Fibroblast of skin of left quadriceps (primary cell): ENCODE data around the gene RPL38.

Source experiments
- DNase-seq, 2 experiments: peaks; one replicate each; pipeline ENCODE4 v3.0.0-alpha.2; 2013; ENCODE audit warnings: low read depth in 2 of 2

Gene RPL38

GRCh38 chr17:74227271-74228080 lies 24.0 kb downstream of the RPL38 start:
- no peak for DNase-seq

- no peak for DNase-seq
Measured at GRCh38 chr17:74228306-74228978, 25.0 kb downstream of the RPL38 start.

GRCh38 chr17:74230896-74231295 lies 27.4 kb downstream of the RPL38 start:
- DNase-seq: no peak

- DNase-seq: no peak
Measured at GRCh38 chr17:74231928-74232907, 28.7 kb downstream of the RPL38 start.

GRCh38 chr17:74233937-74234336 lies 30.5 kb downstream of the RPL38 start:
- no peak for DNase-seq

GRCh38 chr17:74234486-74234885 lies 31.0 kb downstream of the RPL38 start:
- DNase-seq: no peak

- DNase-seq: no peak
Measured at GRCh38 chr17:74235040-74235581, 31.6 kb downstream of the RPL38 start.

GRCh38 chr17:74235911-74236371 lies 32.5 kb downstream of the RPL38 start:
- no peak for DNase-seq

- no peak for DNase-seq
Measured at GRCh38 chr17:74237321-74237720, 33.8 kb downstream of the RPL38 start.

GRCh38 chr17:74239172-74239571 lies 35.7 kb downstream of the RPL38 start:
- DNase-seq: peak; percentile 39 to 43

- DNase-seq: peak; percentile 70 to 73
Measured at GRCh38 chr17:74240618-74241205, 37.2 kb downstream of the RPL38 start.

GRCh38 chr17:74241431-74241830 lies 38.0 kb downstream of the RPL38 start:
- no peak for DNase-seq

- no peak for DNase-seq
Measured at GRCh38 chr17:74241847-74242246, 38.4 kb downstream of the RPL38 start.

- DNase-seq: no peak
Measured at GRCh38 chr17:74243013-74243755, 39.7 kb downstream of the RPL38 start.

GRCh38 chr17:74244128-74244527 lies 40.6 kb downstream of the RPL38 start:
- DNase-seq: no peak

GRCh38 chr17:74244548-74244947 lies 41.1 kb downstream of the RPL38 start:
- DNase-seq: no peak

GRCh38 chr17:74245145-74245831 lies 41.8 kb downstream of the RPL38 start:
- no peak for DNase-seq

- no peak for DNase-seq
Measured at GRCh38 chr17:74245871-74246270, 42.4 kb downstream of the RPL38 start.

GRCh38 chr17:74249590-74250270 lies 46.3 kb downstream of the RPL38 start:
- no peak for DNase-seq
